Measurements from ENCODE around the gene PIERCE2. TPM values are rescaled to one million over a fixed set of nuclear protein-coding genes. Genes with fewer than 3 reads are reported as not detected.

The PIERCE2 gene
- total RNA-seq, result 1 to 10 TPM; 1.9 to 5.4 (median 3.9) TPM

DNA sequence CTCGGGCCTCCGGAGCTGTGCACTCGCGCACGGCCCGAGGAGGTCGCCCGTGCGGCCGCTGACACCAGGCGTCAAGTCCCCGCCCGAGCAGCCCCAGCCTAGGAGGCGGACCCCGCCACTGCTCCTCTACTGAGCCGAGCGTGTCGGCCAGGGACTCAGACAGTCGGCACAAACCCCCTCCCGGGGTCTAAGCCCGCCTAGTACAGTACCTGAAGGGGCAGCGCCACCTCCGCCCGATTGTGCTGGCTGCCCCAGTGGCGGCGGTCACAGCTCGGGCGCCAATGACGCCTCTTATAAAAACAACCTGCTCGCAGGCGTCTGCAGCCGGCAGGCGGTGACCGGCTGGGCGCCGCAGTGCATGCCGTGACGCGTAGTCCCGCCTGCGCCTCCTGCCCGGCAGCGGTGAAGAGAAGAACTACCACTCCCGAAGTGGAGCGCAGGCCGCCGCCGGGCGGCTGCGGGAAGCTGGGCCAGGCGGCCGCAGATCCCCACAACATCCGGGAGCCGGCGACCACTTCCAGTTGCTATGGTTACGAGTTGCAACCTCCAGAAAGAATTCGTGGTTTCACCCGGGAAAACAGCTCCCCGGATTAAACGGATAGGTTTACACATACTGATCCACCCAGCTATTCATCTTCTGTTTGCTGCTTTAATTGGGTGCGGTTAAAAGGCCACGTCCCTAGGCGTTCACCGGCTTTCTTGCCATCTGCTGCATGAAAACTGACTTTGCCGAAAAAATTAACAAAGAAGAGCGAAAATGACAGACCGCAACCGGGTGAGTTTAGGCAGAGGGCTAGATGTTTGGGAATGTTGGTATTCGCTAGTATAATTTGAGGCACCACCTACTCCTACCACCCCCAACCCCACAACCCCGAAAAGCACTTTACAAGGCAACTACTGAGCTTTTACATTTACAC lies at the start of gene PIERCE2, which contains the start of gene CCPG1:
Gene PIERCE2 (plus strand): TSS at position 484 of the 917 bp plus-strand sequence. CDS start 274 bp downstream, at position 758.
Gene CCPG1 (minus strand): TSS at position 348 of the 917 bp plus-strand sequence. CDS start 18,935 bp downstream, outside the sequence.
- 0 to 2% methylated on average over 8 to 10 of the region's 70 CpGs for WGBS, 2 donors (ENCODE audit: low coverage in 1 of 2)
- no peaks in the 10 kb centered on the region for H3K27me3 ChIP-seq
- no peaks in the 10 kb centered on the region for H3K36me3 ChIP-seq
- TF ChIP-seq, protein P1, sequence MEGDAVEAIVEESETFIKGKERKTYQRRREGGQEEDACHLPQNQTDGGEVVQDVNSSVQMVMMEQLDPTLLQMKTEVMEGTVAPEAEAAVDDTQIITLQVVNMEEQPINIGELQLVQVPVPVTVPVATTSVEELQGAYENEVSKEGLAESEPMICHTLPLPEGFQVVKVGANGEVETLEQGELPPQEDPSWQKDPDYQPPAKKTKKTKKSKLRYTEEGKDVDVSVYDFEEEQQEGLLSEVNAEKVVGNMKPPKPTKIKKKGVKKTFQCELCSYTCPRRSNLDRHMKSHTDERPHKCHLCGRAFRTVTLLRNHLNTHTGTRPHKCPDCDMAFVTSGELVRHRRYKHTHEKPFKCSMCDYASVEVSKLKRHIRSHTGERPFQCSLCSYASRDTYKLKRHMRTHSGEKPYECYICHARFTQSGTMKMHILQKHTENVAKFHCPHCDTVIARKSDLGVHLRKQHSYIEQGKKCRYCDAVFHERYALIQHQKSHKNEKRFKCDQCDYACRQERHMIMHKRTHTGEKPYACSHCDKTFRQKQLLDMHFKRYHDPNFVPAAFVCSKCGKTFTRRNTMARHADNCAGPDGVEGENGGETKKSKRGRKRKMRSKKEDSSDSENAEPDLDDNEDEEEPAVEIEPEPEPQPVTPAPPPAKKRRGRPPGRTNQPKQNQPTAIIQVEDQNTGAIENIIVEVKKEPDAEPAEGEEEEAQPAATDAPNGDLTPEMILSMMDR (IDR thresholded peaks at IDR 0.05), result peak; percentile 86 to 95 (median 92)
- TF ChIP-seq POLR2AphosphoS5 (IDR thresholded peaks at IDR 0.05), result peak; percentile 84
- TF ChIP-seq POLR2A (IDR thresholded peaks at IDR 0.05), result peak; percentile 81 to 82
- no peak for TF ChIP-seq EP300 (IDR thresholded peaks at IDR 0.05)
- peaks cover 0 to 52% (median 3%) of the 10 kb centered on the region in 3 donors for H3K4me1 ChIP-seq
- peak; percentile 98 for ATAC-seq
- no peaks in the 10 kb centered on the region for H3K9me3 ChIP-seq
- peak within 1 kb of the TSS; percentile 95 to 97 (median 96) for H3K27ac ChIP-seq
- peak within 1 kb of the TSS; percentile 92 to 99 for H3K4me3 ChIP-seq

DNA sequence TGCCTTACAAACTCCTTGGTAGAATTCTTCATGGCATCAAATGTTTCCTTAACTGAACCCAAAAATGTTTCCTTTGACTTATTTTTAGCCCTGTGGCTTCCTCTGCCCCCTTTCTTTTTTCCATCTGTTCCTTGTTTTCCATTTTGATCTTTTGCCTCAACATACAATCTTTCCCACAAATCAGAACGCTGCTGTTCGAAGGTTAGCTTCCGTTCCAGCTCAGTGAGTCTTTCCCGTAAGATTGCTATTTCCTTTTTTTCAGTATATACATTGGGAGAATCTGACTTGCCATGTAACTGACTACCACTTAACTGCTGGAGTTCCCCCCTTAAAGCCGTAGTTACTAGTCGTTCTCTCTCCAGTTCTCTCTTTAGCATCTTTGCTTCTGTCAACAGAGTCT lies 48.0 kb upstream of the PIERCE2 start:
- peaks cover 3 to 71% of the 10 kb centered on the region in 2 donors for H3K36me3 ChIP-seq
- no peaks in the 10 kb centered on the region for H3K4me1 ChIP-seq
- TF ChIP-seq EP300 (IDR thresholded peaks at IDR 0.05) (no peak), POLR2A (IDR thresholded peaks at IDR 0.05) (no peak), POLR2AphosphoS5 (IDR thresholded peaks at IDR 0.05) (no peak)
- TF ChIP-seq, protein P1 (IDR thresholded peaks at IDR 0.05), result no peak
- no peak overlapping the region for H3K4me3 ChIP-seq
- H3K27me3 ChIP-seq, result no peaks in the 10 kb centered on the region
- ATAC-seq, result no peak
- H3K9me3 ChIP-seq, result no peaks in the 10 kb centered on the region
- no peak overlapping the region for H3K27ac ChIP-seq
- 40 to 66% methylated on average over 3 to 6 of the region's 6 CpGs for WGBS, 2 donors (ENCODE audit: low coverage in 1 of 2)

DNA sequence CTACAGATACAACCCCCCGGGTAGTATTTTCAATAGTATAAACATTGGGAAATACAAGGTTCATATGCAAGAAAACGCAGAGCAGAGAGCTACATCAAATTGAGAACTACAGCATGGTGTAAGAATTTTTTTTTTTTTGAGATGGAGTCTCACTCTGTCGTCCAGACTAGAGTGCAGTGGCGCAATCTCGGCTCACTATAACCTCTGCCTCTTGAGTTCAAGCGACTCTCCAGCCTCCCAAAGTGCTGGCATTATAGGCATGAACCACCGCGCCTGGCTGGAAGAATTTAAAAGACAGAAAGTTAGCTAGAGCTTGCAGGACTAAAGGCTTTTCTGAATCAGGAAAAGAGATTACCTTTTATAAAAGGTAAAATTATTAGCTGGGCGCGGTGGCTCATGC lies 47.2 kb upstream of the PIERCE2 start:
- H3K27ac ChIP-seq, result no peak overlapping the region
- H3K36me3 ChIP-seq, result peaks cover 3 to 63% of the 10 kb centered on the region in 2 donors

DNA sequence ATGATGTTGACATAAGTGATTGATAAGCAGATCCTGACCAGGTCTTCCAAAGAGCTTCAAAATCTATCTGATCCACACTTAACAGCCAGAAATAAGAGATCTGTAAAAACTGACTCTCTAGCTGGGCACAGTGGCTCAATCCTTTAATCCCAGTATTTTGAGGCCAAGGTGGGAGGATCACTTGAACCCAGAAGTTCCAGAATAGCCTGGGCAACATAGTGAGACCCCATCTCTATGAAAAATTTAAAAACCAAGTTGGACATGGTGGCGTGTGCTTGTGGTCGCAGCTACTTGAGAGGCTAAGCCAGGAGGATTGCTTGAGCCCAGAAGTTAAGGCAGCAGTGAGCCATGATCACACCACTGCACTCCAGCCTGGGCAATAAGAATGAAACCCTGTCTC lies 45.7 kb upstream of the PIERCE2 start:
- no peaks in the 10 kb centered on the region for H3K4me1 ChIP-seq
- WGBS, 2 donors (ENCODE audit: low coverage in 1 of 2), result 100% methylated on average over 1 of the region's 2 CpGs; no CpG with 5 or more reads in 1 of the 2 donors
- TF ChIP-seq, protein P1 (IDR thresholded peaks at IDR 0.05), result no peak
- TF ChIP-seq POLR2AphosphoS5 (IDR thresholded peaks at IDR 0.05) (no peak), POLR2A (IDR thresholded peaks at IDR 0.05) (no peak), EP300 (IDR thresholded peaks at IDR 0.05) (no peak)
- H3K36me3 ChIP-seq, result peaks cover 0 to 66% of the 10 kb centered on the region in 2 donors
- H3K27me3 ChIP-seq, result no peaks in the 10 kb centered on the region
- ATAC-seq, result no peak
- no peak overlapping the region for H3K27ac ChIP-seq
- no peak overlapping the region for H3K4me3 ChIP-seq
- no peaks in the 10 kb centered on the region for H3K9me3 ChIP-seq

More for the DNA sequence above, 47.2 kb upstream of the PIERCE2 start:
- ATAC-seq, result no peak
- H3K4me3 ChIP-seq, result no peak overlapping the region
- TF ChIP-seq, protein P1 (IDR thresholded peaks at IDR 0.05), result no peak
- TF ChIP-seq POLR2A (IDR thresholded peaks at IDR 0.05) (no peak), EP300 (IDR thresholded peaks at IDR 0.05) (no peak), POLR2AphosphoS5 (IDR thresholded peaks at IDR 0.05) (no peak)
- 75 to 76% methylated on average over 9 to 10 of the region's 10 CpGs for WGBS, 2 donors (ENCODE audit: low coverage in 1 of 2)
- H3K9me3 ChIP-seq, result no peaks in the 10 kb centered on the region
- no peaks in the 10 kb centered on the region for H3K27me3 ChIP-seq
- H3K4me1 ChIP-seq, result no peaks in the 10 kb centered on the region

All from gastroesophageal sphincter (tissue), 4 donors.